GM18951 (cell line): Measurements from ENCODE around the gene ABCB8.

Experiments used
- POLR2A ChIP-seq: IDR thresholded peaks from 4 replicates; pipeline ENCODE4 v1.6.1; 2011; ENCODE audit warnings: mild to moderate bottlenecking; ENCODE audit not compliant: insufficient read length, insufficient read depth; ENCODE audit errors: extremely low read depth
- in situ Hi-C: fragments of 300-500 bp; cut with MboI; formaldehyde crosslinking; loops from one replicate; pipeline ENCODE4 v1.12.0; 2022; ENCODE audit warnings: low sequenced_read_pairs, mixed read lengths, inconsistent platforms; ENCODE audit not compliant: unreplicated experiment

Gene ABCB8

GRCh38 chr7:151088019-151088855 lies 60.0 kb downstream of the ABCB8 start:
- in situ Hi-C loops, result no loop called here
- TF ChIP-seq POLR2A, result no peak

DNA sequence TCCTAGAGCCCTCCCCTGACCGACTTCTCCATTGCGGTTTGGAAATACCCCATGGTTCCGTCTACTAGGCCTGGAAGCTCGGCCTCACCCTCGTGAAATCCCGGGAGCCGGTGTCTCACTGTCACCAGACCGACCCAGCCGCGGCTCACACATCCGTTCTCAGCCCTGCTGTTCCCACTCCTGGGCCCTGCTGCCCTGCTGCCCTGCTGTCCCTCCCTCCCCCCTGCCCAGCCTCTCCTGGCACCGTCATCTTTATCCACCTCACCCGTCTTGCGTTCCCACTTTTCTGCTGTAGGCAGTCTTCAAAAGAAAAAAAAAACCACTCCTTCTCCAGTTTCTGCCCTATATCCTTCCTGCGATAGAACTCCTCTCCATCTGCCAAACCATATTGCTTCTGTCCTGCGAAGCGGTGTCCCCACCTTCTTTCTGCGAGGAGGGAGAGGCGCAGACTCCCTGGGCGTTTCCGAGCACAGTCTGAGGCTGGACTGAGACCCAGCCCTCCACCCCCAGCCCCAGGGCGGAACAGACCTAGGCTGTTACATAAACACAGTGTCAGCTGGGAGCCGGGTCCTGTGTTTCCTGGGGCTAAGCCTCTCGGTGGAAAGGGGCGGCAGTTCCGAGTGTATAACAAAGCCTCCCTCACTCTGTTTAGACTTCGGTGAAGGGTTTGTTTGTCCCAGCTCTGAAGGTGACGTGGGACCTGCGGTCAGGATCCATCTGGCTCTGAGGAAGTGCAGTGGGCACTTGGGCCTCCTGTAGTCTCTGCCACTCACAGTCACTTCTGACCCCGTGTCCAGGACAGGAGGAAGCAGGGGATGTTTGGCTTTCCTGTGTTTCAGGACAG lies 60.8 kb downstream of the ABCB8 start:
- in situ Hi-C loops, result no loop called here
- TF ChIP-seq POLR2A, result no peak

DNA sequence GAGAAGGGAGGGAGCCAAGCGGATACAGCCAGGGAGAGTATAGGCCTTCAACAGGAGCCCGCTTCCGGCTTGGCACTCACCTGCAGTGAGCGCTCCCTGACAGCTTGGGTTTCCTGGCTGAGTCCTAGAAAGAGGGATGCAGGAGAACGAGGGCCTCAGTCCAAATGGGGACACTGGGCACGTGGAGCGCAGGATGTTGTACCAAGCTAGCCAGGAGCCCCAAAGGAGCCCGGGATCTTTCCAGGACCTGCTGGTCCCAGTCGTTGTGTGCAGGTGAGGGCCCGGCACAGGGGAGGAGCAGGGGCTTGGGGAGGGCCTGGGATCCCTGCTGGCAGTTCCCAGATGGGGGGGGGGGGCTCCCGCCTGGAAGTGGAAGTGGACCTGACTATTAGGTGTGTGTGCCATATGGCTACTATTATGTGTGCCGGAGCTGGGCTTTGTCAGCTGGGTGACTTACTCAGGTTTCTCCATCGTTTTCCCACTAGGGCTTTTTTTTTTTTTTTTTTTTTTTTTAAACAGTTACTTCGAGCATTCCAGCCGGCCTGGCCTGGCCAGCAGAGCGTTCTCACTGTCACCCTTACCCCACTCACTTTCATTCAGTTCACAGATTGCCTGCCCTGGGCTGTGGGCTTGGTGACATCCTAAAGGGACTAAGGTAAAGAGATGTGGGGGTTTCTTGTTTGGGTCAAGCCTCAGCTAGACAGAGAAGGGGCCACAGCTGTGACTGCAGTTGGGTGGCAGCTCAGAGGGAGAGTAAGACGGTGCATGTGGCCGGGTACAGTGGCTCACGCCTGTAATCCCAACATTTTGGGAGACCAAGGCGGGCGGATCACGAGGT lies 61.9 kb downstream of the ABCB8 start:
- in situ Hi-C loops, result no loop called here
- TF ChIP-seq POLR2A, result no peak

GRCh38 chr7:151091003-151091402 lies 62.8 kb downstream of the ABCB8 start:
- in situ Hi-C loops, result no loop called here
- TF ChIP-seq POLR2A, result no peak

- in situ Hi-C loops, result no loop called here
- TF ChIP-seq POLR2A, result no peak
These were observed 63.2 kb downstream of the ABCB8 start for GRCh38 chr7:151091431-151091830.

DNA sequence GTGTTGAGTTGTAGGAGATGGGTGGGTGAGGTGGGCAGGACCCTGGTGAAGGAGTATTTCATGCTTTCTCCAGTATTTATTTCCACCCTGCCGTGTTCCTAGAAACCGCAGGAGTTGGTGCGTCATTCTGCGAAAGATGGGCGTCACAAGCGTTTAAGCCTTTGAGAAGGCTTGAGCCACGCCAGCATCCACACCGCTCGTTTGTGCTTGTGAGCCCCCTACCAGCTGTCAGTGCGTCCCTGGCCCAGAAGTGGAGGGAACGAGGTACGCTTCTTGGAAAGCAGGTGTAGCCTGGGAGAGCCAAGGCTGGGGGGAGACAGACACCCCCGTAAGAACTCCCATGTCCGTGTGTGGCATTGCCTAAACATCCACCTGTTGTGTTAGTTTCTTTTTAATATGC lies 63.7 kb downstream of the ABCB8 start:
- in situ Hi-C loops, result no loop called here
- TF ChIP-seq POLR2A, result no peak

DNA sequence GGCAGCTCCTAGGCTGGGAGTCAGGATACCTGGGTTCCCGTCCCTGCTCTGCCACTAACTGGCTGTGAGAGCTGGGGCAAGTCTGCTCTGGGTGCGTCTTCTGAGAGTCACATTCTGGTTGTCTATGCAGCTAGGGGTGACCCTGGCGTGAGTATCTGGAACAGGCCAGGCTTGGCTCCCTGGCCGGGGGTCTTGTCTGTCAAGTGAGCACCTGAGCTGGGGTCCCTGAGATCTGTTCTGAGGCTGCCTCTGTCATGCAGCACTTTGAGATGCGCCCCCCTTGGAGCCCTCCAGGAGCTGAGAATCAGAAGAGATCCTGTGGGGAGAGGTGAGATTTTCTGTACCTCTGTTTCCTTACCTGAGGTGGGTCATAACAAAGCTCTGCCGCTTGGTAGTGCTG lies 65.5 kb downstream of the ABCB8 start:
- TF ChIP-seq POLR2A, result no peak
- in situ Hi-C loops, result no loop called here

- in situ Hi-C loops, result no loop called here
- no peak for TF ChIP-seq POLR2A
These were observed 66.4 kb downstream of the ABCB8 start for GRCh38 chr7:151094675-151095074.

- in situ Hi-C loops, result no loop called here
- no peak for TF ChIP-seq POLR2A
These were observed 67.0 kb downstream of the ABCB8 start for GRCh38 chr7:151095123-151095797.

DNA sequence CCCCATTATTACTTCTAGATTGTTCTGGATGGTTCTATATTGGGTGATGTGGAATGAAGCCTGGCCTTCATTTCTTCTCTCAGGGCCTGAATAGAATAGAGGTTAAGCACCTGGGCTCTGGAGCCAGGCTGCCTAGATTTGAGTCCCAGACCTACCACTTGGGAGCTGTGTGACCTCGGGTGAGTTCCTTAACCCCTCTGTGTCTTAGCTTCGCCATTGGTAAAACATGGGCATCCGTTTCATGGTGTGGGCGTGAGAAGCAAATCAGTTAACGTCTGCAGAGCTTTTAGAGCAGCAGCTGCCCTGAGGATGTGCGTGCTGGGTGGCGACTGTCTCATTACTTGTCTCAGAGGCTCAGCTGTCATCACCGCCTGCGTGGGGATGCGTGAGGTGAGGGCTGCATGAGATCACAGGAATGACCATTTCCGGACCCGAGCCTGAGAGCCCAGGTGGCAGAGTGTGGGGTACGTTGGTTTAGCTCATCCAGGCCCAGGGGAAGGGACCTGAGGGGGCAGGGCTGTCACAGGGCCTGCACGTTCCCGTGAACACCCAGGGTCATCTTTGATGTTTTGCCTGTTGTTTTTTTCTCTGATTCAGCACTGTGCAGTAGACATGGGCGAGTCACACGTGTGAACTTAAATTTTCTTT lies 67.7 kb downstream of the ABCB8 start:
- TF ChIP-seq POLR2A, result no peak
- in situ Hi-C loops, result no loop called here
